GM06990 (cell line): ENCODE measurements around the gene PTK7.

Experiments used
- DNase-seq: peaks from one replicate; pipeline ENCODE4 v3.0.0-alpha.2; 2011; ENCODE audit not compliant: insufficient read length; ENCODE audit errors: extremely low read depth
- H3K27me3 ChIP-seq: replicated peaks from 2 replicates; pipeline ENCODE4 v1.6.0; 2011; ENCODE audit warnings: low read length; ENCODE audit not compliant: control insufficient read depth, insufficient read depth
- H3K36me3 ChIP-seq: 2 replicates; pipeline ENCODE4 v1.5.1; 2011; ENCODE audit warnings: low read length; ENCODE audit not compliant: control insufficient read depth, insufficient read depth
- H3K4me3 ChIP-seq: replicated peaks from 2 replicates; pipeline ENCODE4 v1.5.1; 2011; ENCODE audit warnings: low read depth, mild to moderate bottlenecking, control low read depth, low read length
- TF ChIP-seq, protein P1 (sequence below): IDR thresholded peaks from 2 replicates; pipeline ENCODE4 v1.5.1; 2011; ENCODE audit warnings: low read length, control low read depth, mild to moderate bottlenecking, inconsistent platforms; ENCODE audit not compliant: insufficient read depth, poor library complexity, severe bottlenecking

PTK7 gene

GRCh38 chr6:43149265-43149664, 73.2 kb downstream of the PTK7 start:
- no peaks in the 10 kb centered on the region for H3K36me3 ChIP-seq
- TF ChIP-seq, protein P1, sequence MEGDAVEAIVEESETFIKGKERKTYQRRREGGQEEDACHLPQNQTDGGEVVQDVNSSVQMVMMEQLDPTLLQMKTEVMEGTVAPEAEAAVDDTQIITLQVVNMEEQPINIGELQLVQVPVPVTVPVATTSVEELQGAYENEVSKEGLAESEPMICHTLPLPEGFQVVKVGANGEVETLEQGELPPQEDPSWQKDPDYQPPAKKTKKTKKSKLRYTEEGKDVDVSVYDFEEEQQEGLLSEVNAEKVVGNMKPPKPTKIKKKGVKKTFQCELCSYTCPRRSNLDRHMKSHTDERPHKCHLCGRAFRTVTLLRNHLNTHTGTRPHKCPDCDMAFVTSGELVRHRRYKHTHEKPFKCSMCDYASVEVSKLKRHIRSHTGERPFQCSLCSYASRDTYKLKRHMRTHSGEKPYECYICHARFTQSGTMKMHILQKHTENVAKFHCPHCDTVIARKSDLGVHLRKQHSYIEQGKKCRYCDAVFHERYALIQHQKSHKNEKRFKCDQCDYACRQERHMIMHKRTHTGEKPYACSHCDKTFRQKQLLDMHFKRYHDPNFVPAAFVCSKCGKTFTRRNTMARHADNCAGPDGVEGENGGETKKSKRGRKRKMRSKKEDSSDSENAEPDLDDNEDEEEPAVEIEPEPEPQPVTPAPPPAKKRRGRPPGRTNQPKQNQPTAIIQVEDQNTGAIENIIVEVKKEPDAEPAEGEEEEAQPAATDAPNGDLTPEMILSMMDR, result no peak
- no peak for DNase-seq
- no peaks in the 10 kb centered on the region for H3K27me3 ChIP-seq
- H3K4me3 ChIP-seq, result no peak overlapping the region

- no peaks in the 10 kb centered on the region for H3K36me3 ChIP-seq
- H3K27me3 ChIP-seq, result no peaks in the 10 kb centered on the region
- DNase-seq, result no peak
- TF ChIP-seq, protein P1, result no peak
- H3K4me3 ChIP-seq, result no peak overlapping the region
Observed at GRCh38 chr6:43150051-43150751, 74.1 kb downstream of the PTK7 start.

- Histone ChIP-seq H3K27me3 (no peaks in the 10 kb centered on the region), H3K4me3 (no peak overlapping the region), H3K36me3 (no peaks in the 10 kb centered on the region)
- no peak for DNase-seq
- TF ChIP-seq, protein P1, result no peak
Observed at GRCh38 chr6:43159599-43159998, 83.5 kb downstream of the PTK7 start.

GRCh38 chr6:43163899-43164298, 87.8 kb downstream of the PTK7 start:
- no peak overlapping the region for H3K4me3 ChIP-seq
- H3K27me3 ChIP-seq, result no peaks in the 10 kb centered on the region
- TF ChIP-seq, protein P1, result no peak
- H3K36me3 ChIP-seq, result no peaks in the 10 kb centered on the region
- DNase-seq, result no peak

DNA sequence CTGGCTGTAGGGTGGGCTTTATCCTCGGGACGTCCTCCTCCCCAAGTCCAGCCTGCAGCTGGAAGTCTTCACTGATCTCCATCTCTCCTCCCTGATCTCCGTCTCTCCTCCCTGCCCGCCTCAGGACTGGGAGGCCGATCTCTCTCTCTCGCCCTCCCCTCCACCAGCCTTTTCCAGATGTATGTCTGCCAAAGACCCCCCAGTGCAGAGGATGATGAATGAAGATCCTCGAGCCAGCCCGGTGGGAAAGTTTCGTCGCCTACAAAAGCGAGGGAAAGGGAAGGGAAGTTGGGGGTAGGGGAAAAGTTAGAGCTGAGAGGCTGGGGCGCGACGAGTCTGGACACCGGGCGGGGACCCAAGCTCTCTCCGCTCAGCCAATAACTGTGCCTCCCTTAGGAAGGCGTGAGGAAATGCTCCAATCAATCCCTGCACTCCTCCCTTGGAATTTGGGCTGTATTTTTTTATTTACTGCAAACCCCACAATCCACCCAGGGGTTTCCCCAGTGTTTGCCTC, 94.4 kb downstream of the PTK7 start:
- H3K36me3 ChIP-seq, result peaks cover 2% of the 10 kb centered on the region
- H3K27me3 ChIP-seq, result no peaks in the 10 kb centered on the region
- H3K4me3 ChIP-seq, result peak overlapping the region; percentile 90
- no peak for DNase-seq
- TF ChIP-seq, protein P1, result no peak
